GM12878 (cell line): ENCODE data around the gene FAM216A.

Experiments used
- CBX5 ChIP-seq: sonication (generic); IDR thresholded peaks from 2 replicates; pipeline ENCODE4 v1.6.1; 2016; ENCODE audit warnings: low read depth, moderate library complexity, mild to moderate bottlenecking, inconsistent platforms
- CEBPB ChIP-seq, 2 experiments: fragments of 150-350 bp in 1 of 2; IDR thresholded peaks; 2 replicates each; pipeline ENCODE4 v1.6.1; 2012 to 2014; ENCODE audit warnings: low read depth in 2 of 2, low read length in 2 of 2, borderline replicate concordance in 1 of 2, inconsistent platforms in 1 of 2
- EZH2 ChIP-seq: IDR thresholded peaks from 2 replicates; pipeline ENCODE4 v1.6.1; 2012; ENCODE audit warnings: low read depth, mild to moderate bottlenecking, control low read depth, inconsistent platforms, low read length, borderline replicate concordance; ENCODE audit not compliant: control insufficient read depth
- FOXK2 ChIP-seq: fragments of 450-650 bp; IDR thresholded peaks from 2 replicates; pipeline ENCODE4 v1.6.1; 2017; ENCODE audit warnings: mild to moderate bottlenecking, moderate library complexity
- JUNB ChIP-seq: IDR thresholded peaks from 2 replicates; pipeline ENCODE4 v1.6.1; 2016; ENCODE audit warnings: antibody characterized with exemption, mild to moderate bottlenecking
- MTA3 ChIP-seq: IDR thresholded peaks from 2 replicates; pipeline ENCODE4 v1.6.1; 2012; ENCODE audit warnings: low read length, inconsistent platforms, borderline replicate concordance
- RFX5 ChIP-seq: IDR thresholded peaks from 2 replicates; pipeline ENCODE4 v1.6.1; 2011; ENCODE audit warnings: low read depth, low read length, improper control_type of control experiment
- SMC3 ChIP-seq: IDR thresholded peaks from 2 replicates; pipeline ENCODE4 v1.6.1; 2011; ENCODE audit warnings: low read length, improper control_type of control experiment, borderline replicate concordance
- YBX1 ChIP-seq: fragments of 450-650 bp; IDR thresholded peaks from 2 replicates; pipeline ENCODE4 v1.6.1; 2016; ENCODE audit warnings: antibody characterized with exemption
- TF ChIP-seq, protein P1 (sequence below), 3 experiments: IDR thresholded peaks in 2 of 3; conservative IDR thresholded peaks in 1 of 3; 2 replicates each; pipeline ENCODE4 v1.5.1; 2011; ENCODE audit warnings: low read depth in 3 of 3, low read length in 3 of 3, mild to moderate bottlenecking in 3 of 3, control low read depth in 2 of 3, moderate library complexity in 2 of 3, inconsistent platforms in 1 of 3, mixed read lengths in 1 of 3; ENCODE audit not compliant: control insufficient read depth in 2 of 3, insufficient read depth in 1 of 3; ENCODE audit errors: extremely low read depth in 1 of 3
- TF ChIP-seq, protein P2 (sequence below): IDR thresholded peaks from 2 replicates; pipeline ENCODE4 v1.6.1; 2011; ENCODE audit warnings: low read depth, mild to moderate bottlenecking, low read length, moderate library complexity, borderline replicate concordance; ENCODE audit errors: extremely low read depth
- TF ChIP-seq, protein P3 (sequence below): IDR thresholded peaks from 2 replicates; pipeline ENCODE4 v1.6.1; 2012; ENCODE audit warnings: low read depth, low read length, improper control_type of control experiment

DNA sequence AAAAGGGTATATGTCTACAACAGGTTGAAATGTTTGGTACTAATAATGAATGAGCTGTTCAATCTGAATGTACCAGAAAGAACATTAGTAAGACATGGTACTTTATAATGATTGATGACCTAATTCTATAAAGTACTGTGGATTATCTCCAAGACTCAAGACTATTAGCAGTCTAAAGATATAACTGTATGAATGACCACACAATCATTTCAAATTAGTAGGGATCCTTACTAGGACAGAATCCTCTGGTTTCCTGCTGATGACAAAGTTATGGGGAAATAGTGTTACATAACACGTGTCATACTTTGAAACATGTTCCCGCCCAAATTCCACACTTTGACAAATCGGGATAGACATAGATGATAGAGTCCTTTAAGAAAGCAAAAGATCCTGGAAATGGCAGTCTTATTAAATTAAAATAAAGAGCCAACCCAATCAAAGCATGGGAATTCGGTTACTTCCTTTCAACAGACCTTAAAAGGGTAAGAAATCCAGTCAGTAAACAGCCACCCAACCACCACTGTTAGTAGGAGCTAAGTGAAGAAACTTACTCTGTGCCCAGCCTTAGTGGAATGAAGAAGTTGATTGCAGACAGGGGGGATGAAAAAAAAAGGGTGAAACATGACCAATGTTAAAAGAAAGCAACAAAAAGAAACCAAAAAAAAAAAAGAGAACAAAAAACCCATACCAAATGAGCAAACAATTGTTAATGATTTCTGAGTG lies 30.5 kb downstream of the FAM216A start:
- TF ChIP-seq SMC3 (no peak), RFX5 (no peak), EZH2 (no peak), CBX5 (no peak), YBX1 (no peak), MTA3 (no peak), JUNB (no peak), FOXK2 (no peak), CEBPB (IDR thresholded peaks at IDR 0.05; ENCODE audit: borderline replicate concordance in 1 of 2, low read depth in 2 of 2, low read length in 2 of 2) (no peak)
- TF ChIP-seq, protein P1, sequence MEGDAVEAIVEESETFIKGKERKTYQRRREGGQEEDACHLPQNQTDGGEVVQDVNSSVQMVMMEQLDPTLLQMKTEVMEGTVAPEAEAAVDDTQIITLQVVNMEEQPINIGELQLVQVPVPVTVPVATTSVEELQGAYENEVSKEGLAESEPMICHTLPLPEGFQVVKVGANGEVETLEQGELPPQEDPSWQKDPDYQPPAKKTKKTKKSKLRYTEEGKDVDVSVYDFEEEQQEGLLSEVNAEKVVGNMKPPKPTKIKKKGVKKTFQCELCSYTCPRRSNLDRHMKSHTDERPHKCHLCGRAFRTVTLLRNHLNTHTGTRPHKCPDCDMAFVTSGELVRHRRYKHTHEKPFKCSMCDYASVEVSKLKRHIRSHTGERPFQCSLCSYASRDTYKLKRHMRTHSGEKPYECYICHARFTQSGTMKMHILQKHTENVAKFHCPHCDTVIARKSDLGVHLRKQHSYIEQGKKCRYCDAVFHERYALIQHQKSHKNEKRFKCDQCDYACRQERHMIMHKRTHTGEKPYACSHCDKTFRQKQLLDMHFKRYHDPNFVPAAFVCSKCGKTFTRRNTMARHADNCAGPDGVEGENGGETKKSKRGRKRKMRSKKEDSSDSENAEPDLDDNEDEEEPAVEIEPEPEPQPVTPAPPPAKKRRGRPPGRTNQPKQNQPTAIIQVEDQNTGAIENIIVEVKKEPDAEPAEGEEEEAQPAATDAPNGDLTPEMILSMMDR (IDR thresholded peaks at IDR 0.05 in 2 of 3, conservative IDR thresholded peaks at IDR 0.05 in 1 of 3; ENCODE audit: control insufficient read depth in 2 of 3, extremely low read depth in 1 of 3, insufficient read depth in 1 of 3, low read depth in 3 of 3, low read length in 3 of 3): no peak
- TF ChIP-seq, protein P2, sequence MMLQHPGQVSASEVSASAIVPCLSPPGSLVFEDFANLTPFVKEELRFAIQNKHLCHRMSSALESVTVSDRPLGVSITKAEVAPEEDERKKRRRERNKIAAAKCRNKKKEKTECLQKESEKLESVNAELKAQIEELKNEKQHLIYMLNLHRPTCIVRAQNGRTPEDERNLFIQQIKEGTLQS: no peak
- TF ChIP-seq, protein P3, sequence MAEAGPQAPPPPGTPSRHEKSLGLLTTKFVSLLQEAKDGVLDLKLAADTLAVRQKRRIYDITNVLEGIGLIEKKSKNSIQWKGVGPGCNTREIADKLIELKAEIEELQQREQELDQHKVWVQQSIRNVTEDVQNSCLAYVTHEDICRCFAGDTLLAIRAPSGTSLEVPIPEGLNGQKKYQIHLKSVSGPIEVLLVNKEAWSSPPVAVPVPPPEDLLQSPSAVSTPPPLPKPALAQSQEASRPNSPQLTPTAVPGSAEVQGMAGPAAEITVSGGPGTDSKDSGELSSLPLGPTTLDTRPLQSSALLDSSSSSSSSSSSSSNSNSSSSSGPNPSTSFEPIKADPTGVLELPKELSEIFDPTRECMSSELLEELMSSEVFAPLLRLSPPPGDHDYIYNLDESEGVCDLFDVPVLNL: no peak
